T follicular helper cell (primary cell): ENCODE measurements around the gene CYP27A1.
"Not testable (repeated sequence)": the region's sequence is repeated elsewhere in the genome, so short reads cannot be mapped to it uniquely, and the experiment has no call there.

Experiments used
- DNase-seq: peaks from one replicate; pipeline ENCODE4 v3.0.0-alpha.2; 2020; ENCODE audit warnings: low read depth

CYP27A1 gene

GRCh38 chr2:218831378-218831990, 49.5 kb downstream of the CYP27A1 start, which contains the start of gene PRKAG3:
Gene PRKAG3 (minus strand): TSS chr2:218831803.
- no peak for DNase-seq

- no peak for DNase-seq
These were observed 50.1 kb downstream of the CYP27A1 start for GRCh38 chr2:218832081-218832480.

- no peak for DNase-seq
These were observed 50.6 kb downstream of the CYP27A1 start for GRCh38 chr2:218832520-218832919.

GRCh38 chr2:218833023-218833609, 51.2 kb downstream of the CYP27A1 start:
- no peak for DNase-seq

GRCh38 chr2:218834685-218835084, 52.7 kb downstream of the CYP27A1 start:
- no peak for DNase-seq

- DNase-seq, result no peak
These were observed 55.5 kb downstream of the CYP27A1 start for GRCh38 chr2:218837495-218837894.

GRCh38 chr2:218839430-218839829, 57.5 kb downstream of the CYP27A1 start:
- DNase-seq, result no peak

- DNase-seq, result no peak
These were observed 57.9 kb downstream of the CYP27A1 start for GRCh38 chr2:218839888-218840287.

GRCh38 chr2:218844334-218844733, 62.4 kb downstream of the CYP27A1 start:
- not testable (repeated sequence) for DNase-seq

GRCh38 chr2:218846963-218847362, 65.0 kb downstream of the CYP27A1 start:
- not testable (repeated sequence) for DNase-seq

GRCh38 chr2:218849721-218850120, 67.8 kb downstream of the CYP27A1 start:
- no peak for DNase-seq

GRCh38 chr2:218850796-218851195, 68.8 kb downstream of the CYP27A1 start:
- no peak for DNase-seq

- no peak for DNase-seq
These were observed 69.3 kb downstream of the CYP27A1 start for GRCh38 chr2:218851286-218851685.

GRCh38 chr2:218852911-218853667, 71.1 kb downstream of the CYP27A1 start:
- DNase-seq, result peak; percentile 56

GRCh38 chr2:218853766-218854165, 71.8 kb downstream of the CYP27A1 start:
- no peak for DNase-seq

- no peak for DNase-seq
These were observed 72.9 kb downstream of the CYP27A1 start for GRCh38 chr2:218854860-218855259.

- no peak for DNase-seq
These were observed 73.6 kb downstream of the CYP27A1 start for GRCh38 chr2:218855305-218856166.

- DNase-seq, result no peak
These were observed 74.4 kb downstream of the CYP27A1 start for GRCh38 chr2:218856167-218856895.

GRCh38 chr2:218856896-218857243, 74.9 kb downstream of the CYP27A1 start:
- DNase-seq, result no peak

- DNase-seq, result no peak
These were observed 75.6 kb downstream of the CYP27A1 start for GRCh38 chr2:218857371-218858137.

- DNase-seq, result no peak
These were observed 76.1 kb downstream of the CYP27A1 start for GRCh38 chr2:218858138-218858445.
